ENCODE data around the gene TNFRSF19.

The TNFRSF19 gene

DNA sequence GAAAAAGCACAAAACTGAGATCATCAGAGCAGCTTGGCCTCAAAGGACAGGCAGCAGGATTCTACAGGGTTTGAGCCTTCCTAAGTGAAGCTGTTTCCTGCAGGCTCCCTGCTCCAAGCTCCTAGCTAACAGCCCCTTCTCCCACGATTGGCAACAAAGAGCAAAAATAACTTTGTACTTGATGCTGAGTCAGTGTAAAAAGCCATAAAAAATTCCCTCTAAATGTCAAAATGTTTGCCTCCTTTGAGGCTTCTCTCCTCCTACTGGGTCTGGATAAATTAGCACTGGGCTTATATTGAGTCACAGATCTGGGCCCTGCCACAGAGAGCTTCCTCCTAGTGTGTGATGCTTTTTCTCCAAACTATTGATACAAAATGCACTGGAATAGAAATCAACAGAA lies 153.3 kb downstream of the TNFRSF19 start:
- DNase-seq (ENCODE audit: low spot score), result no peak
- POLR2A ChIA-PET (ENCODE audit: low non-redundant PET), result no interaction called here
- CTCF ChIA-PET, result interaction anchor here (0.7 kb wide), 1 partner anchor 137 kb away, joined by 3 read pairs; no protein-coding TSS in a partner anchor
- H3K27ac ChIP-seq, result no peak overlapping the region
- TF ChIP-seq, protein P1, sequence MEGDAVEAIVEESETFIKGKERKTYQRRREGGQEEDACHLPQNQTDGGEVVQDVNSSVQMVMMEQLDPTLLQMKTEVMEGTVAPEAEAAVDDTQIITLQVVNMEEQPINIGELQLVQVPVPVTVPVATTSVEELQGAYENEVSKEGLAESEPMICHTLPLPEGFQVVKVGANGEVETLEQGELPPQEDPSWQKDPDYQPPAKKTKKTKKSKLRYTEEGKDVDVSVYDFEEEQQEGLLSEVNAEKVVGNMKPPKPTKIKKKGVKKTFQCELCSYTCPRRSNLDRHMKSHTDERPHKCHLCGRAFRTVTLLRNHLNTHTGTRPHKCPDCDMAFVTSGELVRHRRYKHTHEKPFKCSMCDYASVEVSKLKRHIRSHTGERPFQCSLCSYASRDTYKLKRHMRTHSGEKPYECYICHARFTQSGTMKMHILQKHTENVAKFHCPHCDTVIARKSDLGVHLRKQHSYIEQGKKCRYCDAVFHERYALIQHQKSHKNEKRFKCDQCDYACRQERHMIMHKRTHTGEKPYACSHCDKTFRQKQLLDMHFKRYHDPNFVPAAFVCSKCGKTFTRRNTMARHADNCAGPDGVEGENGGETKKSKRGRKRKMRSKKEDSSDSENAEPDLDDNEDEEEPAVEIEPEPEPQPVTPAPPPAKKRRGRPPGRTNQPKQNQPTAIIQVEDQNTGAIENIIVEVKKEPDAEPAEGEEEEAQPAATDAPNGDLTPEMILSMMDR (conservative IDR thresholded peaks at IDR 0.05; ENCODE audit: low read depth), result no peak

DNA sequence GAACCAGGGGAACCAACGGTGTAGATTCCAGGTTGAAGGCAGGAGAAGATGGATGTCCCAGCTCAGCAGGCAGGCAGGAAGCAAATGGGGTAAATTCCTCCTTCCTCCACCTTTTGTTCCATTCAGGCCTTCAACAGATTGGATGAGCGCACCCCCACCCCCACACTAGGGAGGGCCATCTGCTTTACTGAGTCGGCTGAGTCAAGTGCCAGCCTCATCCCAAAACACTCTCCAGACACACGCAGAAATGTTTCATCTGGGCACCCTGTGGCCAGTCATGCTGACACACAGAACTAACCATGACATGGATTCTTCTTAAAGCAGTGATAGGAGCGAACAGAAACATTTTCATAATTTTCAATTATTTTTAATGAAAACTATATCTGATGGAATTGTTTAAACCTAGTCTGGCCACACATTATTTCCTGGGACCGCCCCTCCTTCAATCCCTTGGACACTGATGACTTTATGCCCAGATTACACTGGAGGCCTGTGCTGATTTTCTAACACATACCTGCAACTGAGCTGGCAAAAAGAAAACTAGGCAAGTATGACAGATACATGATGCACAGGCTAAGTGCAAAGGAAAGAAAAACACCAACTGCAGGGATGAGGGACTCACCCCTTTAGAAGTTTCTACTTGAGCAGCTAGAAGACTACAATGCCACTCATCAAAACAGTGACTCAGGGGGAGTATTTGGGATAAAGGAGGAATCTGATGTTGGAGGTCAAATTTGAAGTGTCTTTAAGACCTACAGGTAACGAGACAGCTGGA lies 154.2 kb downstream of the TNFRSF19 start:
- ChIA-PET CTCF (interaction anchor here (1.1 kb wide), 1 partner anchor 14 kb away, joined by 5 read pairs; no protein-coding TSS in a partner anchor), POLR2A (ENCODE audit: low non-redundant PET) (no interaction called here)
- TF ChIP-seq, protein P1 (conservative IDR thresholded peaks at IDR 0.05; ENCODE audit: low read depth), result no peak
- no peak for DNase-seq (ENCODE audit: low spot score)
- H3K27ac ChIP-seq, result no peak overlapping the region
